KMS-11 (cell line): ENCODE results near the gene KLHL20.
"Not testable (repeated sequence)": the region's sequence is repeated elsewhere in the genome, so short reads cannot be mapped to it uniquely, and the experiment has no call there.

Experiments
- H2AFZ ChIP-seq: fragments of 200-600 bp; sonication (generic); 2 replicates; pipeline ENCODE4 v1.6.1; 2016; ENCODE audit warnings: antibody characterized with exemption, mixed run types, low read depth
- H3K27ac ChIP-seq: fragments of 200-600 bp; sonication (generic); 2 replicates; pipeline ENCODE4 v1.6.1; 2016; ENCODE audit warnings: mild to moderate bottlenecking, mixed run types
- H3K27me3 ChIP-seq: fragments of 200-600 bp; sonication (generic); 2 replicates; pipeline ENCODE4 v1.6.1; 2017; ENCODE audit warnings: mild to moderate bottlenecking, low read depth, mixed run types, moderate library complexity; ENCODE audit not compliant: insufficient read depth
- H3K36me3 ChIP-seq: fragments of 200-600 bp; sonication (generic); 2 replicates; pipeline ENCODE4 v1.6.1; 2017; ENCODE audit warnings: mild to moderate bottlenecking, mixed run types; ENCODE audit not compliant: insufficient read depth
- H3K4me1 ChIP-seq: fragments of 200-600 bp; sonication (generic); 2 replicates; pipeline ENCODE4 v1.6.1; 2016; ENCODE audit warnings: mild to moderate bottlenecking, low read depth, mixed run types; ENCODE audit not compliant: poor library complexity, severe bottlenecking
- H3K4me2 ChIP-seq: fragments of 200-600 bp; sonication (generic); 2 replicates; pipeline ENCODE4 v1.7.0; 2016; ENCODE audit warnings: mild to moderate bottlenecking, mixed run types
- H3K4me3 ChIP-seq: fragments of 200-600 bp; sonication (generic); IDR thresholded peaks from 2 replicates; pipeline ENCODE4 v1.6.1; 2017; ENCODE audit warnings: low read depth, low read length, mixed read lengths; ENCODE audit not compliant: insufficient read depth
- H3K79me2 ChIP-seq: fragments of 200-600 bp; sonication (generic); 2 replicates; pipeline ENCODE4 v1.6.1; 2016; ENCODE audit warnings: low read depth, mixed run types; ENCODE audit not compliant: insufficient read depth
- H3K9ac ChIP-seq: fragments of 200-600 bp; sonication (generic); 2 replicates; pipeline ENCODE4 v1.6.1; 2016; ENCODE audit warnings: mild to moderate bottlenecking, mixed run types
- H4K20me1 ChIP-seq: fragments of 200-600 bp; sonication (generic); 2 replicates; pipeline ENCODE4 v1.6.1; 2016; ENCODE audit warnings: mild to moderate bottlenecking, mixed run types; ENCODE audit not compliant: insufficient read depth
- CTCF ChIP-seq: fragments of 200-600 bp; sonication (generic); conservative IDR thresholded peaks from 2 replicates; pipeline ENCODE4 v1.6.1; 2017; ENCODE audit warnings: low read depth, mild to moderate bottlenecking, antibody characterized with exemption, low read length, moderate library complexity, mixed read lengths

The KLHL20 gene

DNA sequence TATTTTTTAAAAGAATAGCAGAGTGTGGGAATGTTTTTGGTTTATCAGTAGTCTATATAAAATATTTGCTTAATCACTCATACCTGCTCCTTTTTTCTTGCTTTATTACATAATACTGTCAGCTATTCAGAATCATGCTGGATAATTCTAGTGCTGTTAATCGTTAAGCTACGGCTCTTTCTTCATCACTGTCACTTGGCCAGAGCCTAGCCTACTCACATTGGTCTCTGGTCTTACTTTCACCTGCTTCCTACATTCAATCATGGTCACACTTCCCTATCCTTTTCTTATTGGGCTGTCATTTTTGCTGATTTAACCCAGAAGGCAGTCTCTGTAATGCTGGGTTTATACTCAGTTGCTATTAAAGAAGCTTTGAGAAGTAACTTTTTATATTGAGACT lies 2.5 kb downstream of the KLHL20 start:
- Histone ChIP-seq H3K9ac (no peak overlapping the region), H3K79me2 (peaks cover 32% of the 10 kb centered on the region), H3K4me1 (peaks cover 27% of the 10 kb centered on the region), H3K4me3 (no peak overlapping the region), H2AFZ (no peak overlapping the region), H4K20me1 (no peaks in the 10 kb centered on the region), H3K4me2 (peak overlapping the region; percentile 87; the same call in 1 of the 2 replicates), H3K27me3 (no peaks in the 10 kb centered on the region), H3K36me3 (no peaks in the 10 kb centered on the region), H3K27ac (no peak overlapping the region)
- no peak for TF ChIP-seq CTCF

DNA sequence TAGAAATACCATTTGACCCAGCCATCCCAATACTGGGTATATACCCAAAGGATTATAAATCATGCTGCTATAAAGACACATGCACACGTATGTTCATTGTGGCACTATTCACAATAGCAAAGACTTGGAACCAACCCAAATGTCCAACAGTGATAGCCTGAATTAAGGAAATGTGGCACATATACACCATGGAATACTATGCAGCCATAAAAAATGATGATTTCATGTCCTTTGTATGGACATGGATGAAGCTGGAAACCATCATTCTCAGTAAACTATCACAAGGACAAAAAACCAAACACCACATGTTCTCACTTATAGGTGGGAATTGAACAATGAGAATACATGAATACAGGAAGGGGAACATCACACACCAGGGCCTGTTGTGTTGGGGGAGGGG lies 16.6 kb downstream of the KLHL20 start:
- not testable (repeated sequence) for H3K27me3 ChIP-seq, H4K20me1 ChIP-seq, H3K4me1 ChIP-seq

DNA sequence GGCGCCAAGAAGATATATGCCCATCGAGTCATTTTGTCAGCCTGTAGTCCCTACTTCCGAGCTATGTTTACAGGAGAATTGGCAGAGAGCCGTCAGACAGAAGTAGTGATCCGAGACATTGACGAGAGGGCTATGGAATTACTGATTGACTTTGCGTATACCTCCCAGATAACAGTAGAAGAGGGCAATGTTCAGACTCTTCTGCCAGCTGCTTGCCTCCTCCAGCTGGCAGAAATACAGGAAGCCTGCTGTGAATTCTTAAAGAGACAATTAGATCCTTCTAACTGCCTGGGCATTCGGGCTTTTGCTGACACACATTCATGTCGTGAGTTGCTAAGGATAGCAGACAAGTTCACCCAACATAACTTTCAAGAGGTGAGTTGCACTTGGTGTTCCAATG lies 19.1 kb downstream of the KLHL20 start:
- Histone ChIP-seq H3K27me3 (no peaks in the 10 kb centered on the region), H3K27ac (no peak overlapping the region), H3K79me2 (peaks cover 11% of the 10 kb centered on the region; the same call in 1 of the 2 replicates), H2AFZ (no peak overlapping the region), H4K20me1 (no peaks in the 10 kb centered on the region), H3K9ac (no peak overlapping the region), H3K36me3 (peaks cover 3% of the 10 kb centered on the region), H3K4me3 (no peak overlapping the region), H3K4me2 (no peak overlapping the region), H3K4me1 (peaks cover 9% of the 10 kb centered on the region)
- TF ChIP-seq CTCF, result no peak

More for the DNA sequence above, 16.6 kb downstream of the KLHL20 start:
- H3K4me2 ChIP-seq, H3K4me3 ChIP-seq, H3K9ac ChIP-seq, H2AFZ ChIP-seq, H3K36me3 ChIP-seq, H3K79me2 ChIP-seq, H3K27ac ChIP-seq: not testable (repeated sequence)

GRCh38 chr1:173736104-173736503 lies 21.3 kb downstream of the KLHL20 start:
- H3K4me3 ChIP-seq, H3K4me2 ChIP-seq, H2AFZ ChIP-seq, H3K4me1 ChIP-seq, H4K20me1 ChIP-seq, H3K9ac ChIP-seq, H3K27me3 ChIP-seq, H3K27ac ChIP-seq, H3K36me3 ChIP-seq: not testable (repeated sequence)
- H3K79me2 ChIP-seq, result peaks cover 19% of the 10 kb centered on the region; the same call in 1 of the 2 replicates

- H3K79me2 ChIP-seq, result peaks cover 19% of the 10 kb centered on the region; the same call in 1 of the 2 replicates
- no peaks in the 10 kb centered on the region for H4K20me1 ChIP-seq
- no peaks in the 10 kb centered on the region for H3K27me3 ChIP-seq
Observed at GRCh38 chr1:173742203-173742886, 27.6 kb downstream of the KLHL20 start.

More at GRCh38 chr1:173742203-173742886, 27.6 kb downstream of the KLHL20 start:
- H3K4me2 ChIP-seq, result no peak overlapping the region
- H3K4me1 ChIP-seq, result peaks cover 2% of the 10 kb centered on the region
- H2AFZ ChIP-seq, result no peak overlapping the region
- no peaks in the 10 kb centered on the region for H3K36me3 ChIP-seq
- no peak overlapping the region for H3K9ac ChIP-seq
- H3K27ac ChIP-seq, result no peak overlapping the region
- no peak for TF ChIP-seq CTCF
- H3K4me3 ChIP-seq, result no peak overlapping the region
